AG09319 (cell line): Measurements from ENCODE around the gene GTPBP2.
"Not testable (repeated sequence)": the region's sequence is repeated elsewhere in the genome, so short reads cannot be mapped to it uniquely, and the experiment has no call there.

Source experiments
- DNase-seq: peaks from one replicate; pipeline ENCODE4 v3.0.0-alpha.2; 2010; ENCODE audit warnings: low read depth; ENCODE audit errors: extremely low read depth
- TF ChIP-seq, protein P1 (sequence below): IDR thresholded peaks from 2 replicates; pipeline ENCODE4 v1.5.1; 2011; ENCODE audit warnings: low read depth, mild to moderate bottlenecking, inconsistent platforms, low read length, moderate library complexity

GTPBP2 gene

DNA sequence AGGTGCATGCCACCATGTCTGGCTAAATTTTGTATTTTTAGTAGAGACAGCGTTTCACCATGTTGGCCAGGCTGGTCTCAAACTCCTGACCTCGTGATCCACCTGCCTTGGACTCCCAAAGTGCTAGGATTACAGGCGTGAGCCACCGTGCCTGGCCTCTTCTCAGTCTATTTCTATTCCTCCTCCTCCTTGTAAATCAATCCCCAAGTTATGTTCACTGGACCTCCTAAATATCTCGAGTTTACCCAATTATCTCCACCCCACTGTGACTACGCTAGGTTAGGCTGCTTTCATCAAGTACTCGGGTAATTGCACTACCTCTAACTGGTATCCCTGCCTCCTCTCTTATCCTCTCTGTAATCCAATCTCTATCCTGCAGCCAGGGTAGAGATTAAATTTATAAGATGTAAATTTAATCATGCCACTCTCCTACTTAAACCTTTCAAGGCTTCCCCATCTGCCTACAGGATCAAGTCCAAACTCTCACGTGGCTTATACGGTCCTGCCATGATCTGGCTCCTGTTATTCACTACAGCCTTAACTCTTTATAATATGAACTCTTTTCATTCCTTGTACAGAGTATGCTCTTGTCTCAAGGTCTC lies 5.7 kb upstream of the GTPBP2 start:
- TF ChIP-seq, protein P1, sequence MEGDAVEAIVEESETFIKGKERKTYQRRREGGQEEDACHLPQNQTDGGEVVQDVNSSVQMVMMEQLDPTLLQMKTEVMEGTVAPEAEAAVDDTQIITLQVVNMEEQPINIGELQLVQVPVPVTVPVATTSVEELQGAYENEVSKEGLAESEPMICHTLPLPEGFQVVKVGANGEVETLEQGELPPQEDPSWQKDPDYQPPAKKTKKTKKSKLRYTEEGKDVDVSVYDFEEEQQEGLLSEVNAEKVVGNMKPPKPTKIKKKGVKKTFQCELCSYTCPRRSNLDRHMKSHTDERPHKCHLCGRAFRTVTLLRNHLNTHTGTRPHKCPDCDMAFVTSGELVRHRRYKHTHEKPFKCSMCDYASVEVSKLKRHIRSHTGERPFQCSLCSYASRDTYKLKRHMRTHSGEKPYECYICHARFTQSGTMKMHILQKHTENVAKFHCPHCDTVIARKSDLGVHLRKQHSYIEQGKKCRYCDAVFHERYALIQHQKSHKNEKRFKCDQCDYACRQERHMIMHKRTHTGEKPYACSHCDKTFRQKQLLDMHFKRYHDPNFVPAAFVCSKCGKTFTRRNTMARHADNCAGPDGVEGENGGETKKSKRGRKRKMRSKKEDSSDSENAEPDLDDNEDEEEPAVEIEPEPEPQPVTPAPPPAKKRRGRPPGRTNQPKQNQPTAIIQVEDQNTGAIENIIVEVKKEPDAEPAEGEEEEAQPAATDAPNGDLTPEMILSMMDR: no peak

DNA sequence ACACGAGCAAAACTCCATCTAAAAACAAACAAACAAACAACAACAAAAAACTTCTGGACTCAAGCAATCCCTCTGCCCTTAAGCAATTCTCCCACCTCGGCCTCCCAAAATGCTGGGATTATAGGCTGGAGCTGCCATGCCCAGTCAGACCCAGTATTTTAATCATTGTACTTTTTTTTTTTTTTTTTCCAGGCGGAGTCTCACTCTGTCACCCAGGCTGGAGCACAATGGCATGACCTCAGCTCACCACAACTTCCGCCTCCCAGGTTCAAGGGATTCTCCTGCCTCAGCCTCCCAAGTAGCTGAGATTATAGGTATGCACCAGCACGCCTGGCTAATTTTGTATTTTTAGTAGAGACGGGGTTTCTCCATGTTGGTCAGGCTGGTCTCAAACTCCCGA lies 3.9 kb upstream of the GTPBP2 start:
- DNase-seq: not testable (repeated sequence)

More for the DNA sequence above, 5.7 kb upstream of the GTPBP2 start:
- no peak for DNase-seq

DNA sequence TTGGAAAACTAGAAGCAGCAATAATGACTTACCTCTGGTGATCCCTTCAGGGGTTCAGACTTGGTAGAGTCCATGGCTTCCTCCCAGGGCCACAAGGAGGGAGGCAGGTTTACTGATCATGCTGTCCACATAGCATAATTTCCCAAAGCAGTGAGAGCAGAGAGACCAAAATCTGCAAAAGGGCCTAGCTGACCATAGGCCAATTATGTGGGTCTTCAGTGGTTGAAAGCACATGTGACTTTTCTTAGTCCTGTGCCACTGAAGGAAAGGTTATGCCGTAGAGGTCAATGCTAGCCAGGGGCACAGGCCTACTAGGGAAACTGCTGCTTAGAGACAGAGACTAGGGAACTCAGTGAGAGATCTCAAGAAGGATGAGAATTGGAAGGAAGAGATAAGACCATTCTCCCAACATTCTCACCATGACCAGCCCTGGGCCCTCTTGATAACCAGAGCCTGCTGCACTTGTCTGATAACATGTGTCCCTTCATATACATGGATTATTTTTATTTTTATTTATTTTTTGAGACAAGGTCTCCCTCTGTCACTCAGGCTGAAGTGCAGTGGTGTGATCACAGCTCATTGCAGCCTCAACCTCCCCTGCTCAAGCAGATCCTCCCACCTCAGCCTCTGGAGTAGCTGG lies 2.0 kb upstream of the GTPBP2 start:
- TF ChIP-seq, protein P1: no peak
- DNase-seq: no peak

DNA sequence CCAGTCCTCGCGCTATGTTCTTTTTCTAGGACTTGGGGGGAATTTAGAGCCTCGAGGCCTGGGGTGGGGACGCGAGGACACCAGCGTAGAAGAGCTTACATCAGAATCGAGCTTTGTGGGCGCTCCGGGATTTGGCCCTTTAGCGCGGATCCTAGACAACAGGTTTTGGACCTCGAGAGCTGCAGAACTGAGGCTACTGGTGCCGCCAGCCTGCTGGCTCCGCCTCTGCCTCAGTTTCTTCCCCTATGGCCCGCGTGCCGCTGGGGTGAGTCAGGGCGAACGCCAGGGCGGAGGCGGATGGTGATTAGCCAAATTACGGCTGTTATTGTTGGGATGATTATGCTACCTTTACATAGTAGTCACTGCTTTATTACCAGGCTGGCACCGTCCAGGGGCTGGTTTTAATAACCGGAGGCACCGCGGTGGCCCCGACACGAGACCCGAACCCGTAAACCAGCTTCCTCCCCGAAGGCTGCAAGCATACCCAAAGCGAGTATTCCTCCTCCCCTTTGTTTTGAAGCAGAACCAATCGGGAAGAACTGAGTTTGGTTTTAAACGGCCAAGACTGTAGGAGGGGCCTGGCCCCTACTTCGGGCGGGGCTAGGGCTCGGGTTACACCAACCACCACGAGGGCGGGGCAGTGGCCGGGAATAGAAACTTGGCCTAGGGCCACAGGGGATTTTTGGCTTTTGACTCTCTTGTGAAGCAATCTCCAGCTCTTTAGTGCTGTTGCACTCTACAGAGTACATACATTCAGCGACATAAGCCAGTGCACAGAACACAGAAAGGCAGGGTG lies 639 bp upstream of the GTPBP2 start:
- DNase-seq: peak; percentile 95
- TF ChIP-seq, protein P1: no peak

DNA sequence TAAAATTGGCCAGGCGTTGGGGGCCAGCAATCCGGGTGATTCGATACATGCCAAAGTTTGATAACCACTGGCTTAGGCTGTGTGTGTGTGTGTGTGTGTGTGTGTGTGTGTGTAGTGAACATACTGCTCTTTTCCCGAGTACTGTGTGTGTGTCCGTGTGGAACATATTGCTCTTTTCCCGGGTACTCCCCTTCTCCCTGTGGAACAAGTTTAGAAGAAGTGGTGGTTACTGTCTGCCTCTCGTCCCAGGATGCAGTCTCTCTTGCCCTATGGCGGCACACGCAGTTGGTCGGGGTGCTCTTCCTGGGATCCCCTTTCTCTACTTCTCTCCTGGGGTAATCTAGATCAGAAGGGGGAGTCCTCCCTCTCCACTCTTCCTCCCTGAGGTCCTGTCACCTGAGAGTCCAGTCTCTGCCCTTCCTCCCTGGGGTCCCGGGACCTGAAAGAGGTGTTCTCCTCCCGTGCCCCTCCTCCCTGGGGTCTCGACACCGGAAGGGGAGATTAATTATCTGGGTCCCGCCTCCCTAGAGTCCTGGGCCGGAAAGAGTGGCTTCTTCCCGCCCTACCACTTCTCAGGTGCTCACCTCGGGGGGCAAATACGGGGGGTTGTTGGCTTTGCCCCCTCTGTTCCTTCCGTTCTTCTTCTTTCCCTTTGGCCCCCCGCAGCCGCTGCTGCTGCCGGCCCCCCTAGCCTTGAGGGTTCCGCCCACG lies 516 bp downstream of the GTPBP2 start:
- TF ChIP-seq, protein P1: no peak
- DNase-seq: no peak

DNA sequence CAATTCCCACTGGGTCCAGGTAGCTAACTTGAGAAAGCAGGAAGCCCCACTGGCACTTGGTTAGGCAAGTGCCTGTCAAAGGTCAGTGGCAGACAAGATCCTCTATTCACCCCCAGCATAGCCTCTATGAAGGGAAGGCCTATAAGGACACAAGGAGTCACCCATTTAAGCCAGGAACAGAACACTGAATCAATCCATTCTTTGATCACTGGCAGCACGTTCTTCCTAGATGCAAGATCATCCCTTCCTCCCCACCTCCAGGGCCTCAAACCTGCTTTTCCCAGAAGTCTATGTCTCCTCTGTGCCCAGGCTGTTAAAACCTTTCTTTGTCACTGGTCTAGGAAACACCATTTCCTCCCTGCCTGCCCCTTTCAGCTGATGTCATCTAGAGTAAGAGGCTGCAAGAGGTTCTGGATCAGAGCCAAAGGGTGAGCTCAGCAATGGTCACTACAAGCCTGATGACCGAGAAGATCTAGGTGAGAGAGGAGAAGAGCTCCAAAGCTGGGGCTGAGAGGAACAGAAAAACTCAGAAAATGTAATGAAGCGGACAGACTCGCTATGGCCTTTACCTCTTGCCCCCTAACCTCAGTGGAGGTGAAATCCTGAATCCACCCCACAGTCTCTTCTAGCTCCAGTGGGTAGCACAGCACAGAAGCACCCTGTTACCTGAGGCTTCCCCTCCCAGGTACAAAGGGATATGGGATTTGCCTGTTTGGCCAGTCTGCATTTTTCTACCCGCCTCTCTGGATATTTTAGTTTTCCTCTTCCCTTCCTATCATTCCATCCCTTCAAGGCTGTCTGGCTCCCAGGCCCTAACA lies 1.8 kb downstream of the GTPBP2 start:
- TF ChIP-seq, protein P1: no peak
- peak; percentile 95 for DNase-seq

DNA sequence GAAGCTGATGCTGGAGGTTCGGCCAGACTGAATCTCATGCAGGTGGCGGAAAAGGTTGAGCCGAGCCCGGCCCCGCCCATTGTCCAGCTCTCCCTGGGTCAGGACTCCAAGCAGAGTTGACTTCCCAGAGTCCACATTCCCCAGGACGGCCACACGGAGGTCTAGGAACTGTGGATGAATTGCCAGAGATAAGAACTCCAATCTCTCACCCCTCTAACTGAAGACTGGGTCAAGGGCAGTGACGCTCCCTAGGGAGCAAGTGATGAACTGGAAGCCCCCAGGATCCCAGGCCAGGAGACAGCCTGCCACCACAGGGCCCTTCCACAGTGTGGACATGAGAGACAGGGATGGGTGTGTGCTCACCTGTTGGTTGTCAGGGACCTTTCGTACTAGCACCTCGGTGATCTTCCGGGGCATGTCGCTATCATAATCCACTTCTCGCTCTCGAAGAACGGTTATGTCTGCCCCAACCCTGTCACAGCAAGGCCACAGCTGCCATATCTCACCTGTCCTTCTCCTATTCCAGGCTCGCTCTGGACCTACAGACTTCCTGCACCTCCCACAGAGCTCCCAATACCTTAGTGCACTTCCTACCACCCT lies 3.6 kb downstream of the GTPBP2 start:
- TF ChIP-seq, protein P1: no peak
- DNase-seq: no peak
